Stimulated activated CD8-positive, alpha-beta memory T cell treated with anti-CD3 and anti-CD28 coated beads, Interleukin-12 subunit alpha, Interleukin-12 subunit beta, amount 100 ng/mL, for 4 hours (primary cell): ENCODE measurements around the gene MLH3.

Experiments used
- DNase-seq: peaks from one replicate; pipeline ENCODE4 v3.0.0-alpha.2; 2020; ENCODE audit warnings: low read depth

The MLH3 gene

DNA sequence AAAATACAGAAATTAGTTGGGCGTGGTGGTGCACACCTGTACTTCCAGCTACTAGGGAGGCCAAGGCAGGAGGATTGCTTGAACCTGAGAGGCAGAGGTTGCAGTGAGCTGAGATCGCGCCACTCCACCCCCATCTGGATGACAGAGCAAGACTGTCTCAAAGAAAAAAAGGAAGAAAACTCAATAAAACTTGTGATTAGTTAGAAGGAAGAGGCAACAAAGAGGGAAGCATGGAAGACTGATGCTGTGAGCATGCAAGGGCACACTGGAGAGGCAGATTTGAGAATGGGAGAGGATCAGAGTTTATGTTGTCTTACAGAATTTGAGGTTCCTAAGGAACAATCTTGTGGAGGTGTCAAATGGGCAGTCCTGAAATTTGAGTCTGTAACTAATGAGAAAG lies 15.4 kb upstream of the MLH3 start:
- DNase-seq, result no peak

DNA sequence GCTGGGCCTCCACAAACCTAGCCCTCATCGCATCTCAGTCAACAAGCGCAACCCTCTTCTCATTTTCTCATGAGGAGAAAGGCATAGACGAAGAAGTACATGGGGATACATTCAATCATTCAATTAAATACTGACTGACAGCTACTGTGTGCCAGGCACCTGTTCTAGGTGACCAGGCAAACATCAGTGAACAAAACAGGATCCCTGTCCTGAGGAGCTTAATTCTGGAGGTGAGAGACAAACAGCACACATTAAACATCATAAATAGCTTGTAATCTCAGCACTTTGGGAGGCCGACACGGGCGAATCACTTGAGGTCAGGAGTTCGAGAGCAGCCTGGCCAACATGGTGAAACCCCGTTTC lies 12.9 kb upstream of the MLH3 start:
- no peak for DNase-seq

DNA sequence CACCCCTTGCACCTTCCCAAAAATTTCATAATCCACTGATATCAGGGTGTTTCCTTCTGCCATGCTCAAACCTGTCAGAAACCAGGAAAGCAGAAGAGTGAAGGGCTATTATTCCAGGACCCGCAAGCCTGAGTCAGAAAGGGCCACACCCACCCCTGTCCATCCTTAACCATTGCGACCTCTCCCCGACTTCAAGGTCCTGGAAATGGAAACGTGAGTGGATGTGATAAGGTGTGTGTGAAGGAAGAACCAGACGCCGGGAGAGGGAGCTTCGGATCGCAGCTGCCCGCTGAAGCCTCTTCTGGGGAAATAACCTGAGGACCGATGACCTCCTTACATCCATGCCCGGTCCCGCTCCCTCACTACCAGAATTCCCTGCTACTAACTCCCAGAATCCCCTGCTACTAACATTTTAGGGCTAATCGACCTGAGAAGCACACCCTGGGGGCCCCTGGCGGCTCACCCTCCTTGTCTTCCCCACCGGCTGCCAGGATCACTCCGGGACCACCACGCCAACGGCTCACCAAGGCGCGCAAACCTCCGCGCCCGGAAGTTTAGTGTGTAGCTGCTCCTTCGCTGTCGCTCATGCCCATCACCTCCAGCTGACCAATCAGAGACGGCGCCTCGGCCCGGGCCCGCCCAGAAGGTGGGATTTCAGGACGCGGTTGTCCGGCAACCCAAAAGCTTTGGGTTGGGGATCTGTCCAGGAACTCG lies 12.4 kb upstream of the MLH3 start, which contains the start of gene ACYP1:
TSS of gene ACYP1 (minus strand) at position 534 of the 714 bp plus-strand sequence. CDS start at position 63, 471 bp downstream.
- DNase-seq, result peak; percentile 79

DNA sequence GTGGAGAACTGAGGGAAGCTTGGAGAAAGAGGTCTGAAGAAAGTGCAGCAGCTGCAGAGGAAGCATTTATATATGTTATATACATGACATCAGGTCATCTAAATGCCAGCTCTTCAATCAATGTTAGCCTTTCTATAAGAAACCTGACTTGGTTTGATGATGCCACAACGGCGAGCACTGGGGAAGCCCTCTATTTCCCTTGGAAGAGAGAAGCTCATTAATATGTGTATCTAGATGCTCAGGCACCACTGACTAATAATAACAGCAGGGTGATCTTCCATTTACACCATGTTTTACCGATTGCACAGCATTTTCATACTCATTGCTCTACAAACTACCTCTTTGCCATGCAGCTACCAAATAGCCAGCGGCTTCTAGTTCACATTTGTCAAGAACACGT lies 11.7 kb upstream of the MLH3 start:
- no peak for DNase-seq

GRCh38 chr14:75060420-75060819 lies 9.2 kb upstream of the MLH3 start:
- no peak for DNase-seq

DNA sequence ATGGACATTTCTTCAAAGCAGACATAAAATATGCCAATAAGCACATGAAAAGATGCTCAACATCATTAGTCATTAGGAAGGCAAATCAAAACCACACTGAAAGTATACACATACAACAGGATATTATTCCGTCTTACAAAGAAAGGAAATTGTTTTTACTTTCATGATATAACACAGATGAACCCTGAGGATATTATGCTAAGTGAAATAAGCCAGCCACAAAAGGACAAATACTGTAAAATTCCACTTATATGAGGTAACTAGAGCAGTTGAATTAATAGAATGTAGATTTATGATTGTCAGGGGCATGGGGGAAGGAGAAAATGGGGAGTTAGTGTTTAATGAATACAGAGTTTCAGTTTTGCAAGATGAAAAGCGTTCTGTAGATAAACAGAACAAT lies 8.4 kb upstream of the MLH3 start:
- DNase-seq, result no peak

- DNase-seq, result no peak
These were observed 3.2 kb upstream of the MLH3 start for GRCh38 chr14:75054421-75054820.

DNA sequence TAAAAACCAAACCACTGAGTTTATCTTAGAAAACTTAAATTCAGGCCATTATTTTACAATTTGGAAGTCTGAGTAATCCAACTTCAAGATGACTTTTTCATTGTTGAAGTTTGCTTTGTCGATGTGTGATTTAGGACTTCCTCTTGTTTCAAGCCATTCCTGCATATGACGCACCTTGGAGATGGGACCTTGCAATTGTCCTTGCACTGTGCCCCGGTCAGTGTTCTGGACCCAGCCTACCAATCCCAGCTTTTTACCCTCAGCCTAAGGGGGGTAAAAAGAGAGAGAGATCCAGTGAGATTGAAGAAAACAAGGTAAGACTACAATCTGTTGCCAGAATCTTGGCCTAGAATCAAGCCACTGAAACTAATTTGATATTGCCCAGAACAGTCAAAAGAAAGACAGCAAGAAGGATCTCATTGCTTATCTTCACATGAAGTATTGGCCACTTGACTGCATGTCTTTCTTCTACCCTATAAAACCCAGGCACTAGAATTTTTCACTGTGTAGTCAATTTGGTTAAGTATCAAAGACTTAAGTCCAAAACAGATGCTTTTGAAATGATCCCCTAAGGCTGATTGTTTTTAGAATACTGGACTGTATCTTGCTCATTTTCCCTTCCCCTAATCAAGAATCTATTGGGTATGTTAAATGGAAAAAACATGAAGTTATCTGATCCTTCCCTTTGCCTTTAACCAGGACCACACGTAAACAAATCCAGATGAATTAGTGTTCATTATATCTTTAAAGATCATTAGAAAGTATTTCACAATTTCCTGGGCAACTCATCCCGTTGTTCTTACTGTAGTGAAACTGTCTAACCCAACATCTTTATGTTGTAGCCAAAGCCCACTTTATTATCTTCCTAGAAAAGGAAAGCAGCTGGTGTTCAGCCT lies 2.4 kb upstream of the MLH3 start:
- no peak for DNase-seq

DNA sequence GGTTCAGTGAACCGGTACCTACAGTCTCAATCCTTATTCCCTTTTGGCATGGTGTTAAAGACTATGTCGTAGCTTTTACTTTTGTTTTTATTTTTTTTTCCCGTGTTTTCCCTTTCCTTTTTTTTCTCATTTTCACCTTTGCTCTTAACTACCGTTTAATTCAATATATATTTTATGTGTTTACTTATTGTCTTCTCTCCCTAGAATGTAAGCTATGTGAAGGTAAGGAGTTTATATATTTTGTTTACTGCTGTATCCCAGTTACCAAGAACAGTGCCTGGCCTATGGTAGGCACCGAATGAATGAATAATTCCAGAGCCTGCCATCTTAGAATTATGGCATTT lies 261 bp upstream of the MLH3 start:
- no peak for DNase-seq

DNA sequence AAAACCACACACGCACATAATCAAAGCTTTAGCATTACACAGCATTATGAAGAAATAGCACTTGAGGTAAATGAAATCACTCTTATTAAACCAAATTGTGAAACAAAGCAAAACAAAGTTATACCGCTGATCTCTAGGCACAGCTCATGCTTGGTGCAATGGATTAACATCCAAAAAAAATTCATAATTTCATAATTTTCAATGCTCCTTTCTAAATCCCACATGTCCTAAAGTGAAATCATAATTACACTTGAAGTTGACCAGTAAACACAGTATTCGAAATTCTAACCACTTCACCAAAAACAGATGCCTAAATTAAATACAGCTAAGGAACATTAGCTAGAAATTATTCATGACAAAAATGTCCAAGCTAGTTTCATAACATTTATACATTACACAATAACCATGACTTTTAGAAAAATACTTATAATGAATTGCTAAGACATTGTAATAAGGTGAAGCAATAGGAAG lies 1.5 kb downstream of the MLH3 start:
- no peak for DNase-seq

DNA sequence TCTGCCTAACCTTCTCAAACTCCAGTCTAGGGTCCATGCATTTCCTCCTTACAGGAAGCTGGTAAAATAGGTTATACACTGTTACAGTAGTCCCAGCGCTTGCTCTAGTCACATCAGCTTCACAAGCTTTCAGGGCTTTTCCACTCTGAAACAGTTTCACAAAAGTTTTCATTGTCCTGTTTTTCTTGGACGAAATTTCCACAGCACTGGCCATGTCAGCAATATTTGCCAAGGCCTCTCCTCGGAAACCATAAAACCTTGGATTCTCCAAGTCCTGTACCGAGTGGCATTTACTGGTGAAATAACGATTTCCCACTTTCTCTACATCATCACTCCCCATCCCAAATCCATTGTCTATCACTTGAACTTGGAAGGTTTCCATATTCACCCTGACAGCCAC lies 2.1 kb downstream of the MLH3 start:
- no peak for DNase-seq

GRCh38 chr14:75048101-75048500 lies 3.2 kb downstream of the MLH3 start:
- no peak for DNase-seq

DNA sequence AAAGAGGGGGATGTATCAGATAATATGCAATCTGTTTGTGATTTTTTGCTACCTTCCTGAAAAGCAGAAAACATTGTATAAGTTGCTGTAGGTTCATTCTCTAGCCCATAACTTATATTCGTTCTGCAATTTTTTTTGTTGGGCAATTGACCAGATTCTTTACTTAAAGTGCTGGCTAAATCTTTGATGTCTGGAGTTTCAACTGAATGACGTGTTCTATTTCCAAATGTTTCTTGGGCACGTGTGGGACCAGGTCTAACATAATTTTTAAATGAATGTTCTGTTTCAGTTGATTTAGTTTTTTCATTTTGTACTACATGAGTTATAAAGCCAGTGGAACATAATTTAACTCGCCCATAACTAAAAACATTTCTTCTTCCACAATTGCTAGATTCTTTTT lies 3.8 kb downstream of the MLH3 start:
- no peak for DNase-seq

GRCh38 chr14:75046899-75047298 lies 4.4 kb downstream of the MLH3 start:
- no peak for DNase-seq

DNA sequence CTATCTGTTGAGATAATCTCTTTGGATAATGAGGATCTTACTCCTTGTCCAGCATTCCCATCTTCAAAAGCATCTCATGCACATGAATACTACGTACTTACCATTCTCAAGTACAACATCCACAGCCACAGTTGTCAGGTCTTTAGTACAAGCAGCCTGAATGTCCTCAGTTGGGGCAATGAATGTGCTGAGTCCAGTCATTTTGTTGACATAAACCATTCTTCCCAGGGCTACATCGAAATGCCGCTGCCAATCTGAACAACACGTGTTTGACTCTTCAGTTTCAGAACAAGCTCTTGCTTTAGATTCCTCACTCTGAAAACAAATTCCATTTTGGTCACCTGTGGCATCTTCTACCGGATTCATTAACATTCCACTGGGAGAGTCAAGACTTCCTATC lies 5.0 kb downstream of the MLH3 start:
- DNase-seq, result no peak

DNA sequence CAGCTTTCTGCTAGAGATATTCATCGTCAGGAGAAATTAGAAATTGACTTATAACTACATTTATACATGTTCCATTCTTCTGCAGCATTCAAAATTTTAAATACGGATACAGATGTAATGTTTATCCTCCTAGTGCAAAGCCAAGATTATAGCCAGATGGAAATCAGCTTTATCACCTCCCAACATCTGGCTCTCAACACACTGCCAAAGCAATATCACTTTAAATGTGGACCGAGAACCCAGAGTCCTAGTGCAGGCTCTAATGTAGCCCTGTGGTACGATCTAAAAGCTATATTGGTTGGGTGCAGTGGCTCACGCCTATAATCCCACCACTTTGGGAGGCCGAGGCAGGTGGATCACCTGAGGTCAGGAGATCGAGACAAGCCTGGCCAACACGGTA lies 6.5 kb downstream of the MLH3 start:
- no peak for DNase-seq

DNA sequence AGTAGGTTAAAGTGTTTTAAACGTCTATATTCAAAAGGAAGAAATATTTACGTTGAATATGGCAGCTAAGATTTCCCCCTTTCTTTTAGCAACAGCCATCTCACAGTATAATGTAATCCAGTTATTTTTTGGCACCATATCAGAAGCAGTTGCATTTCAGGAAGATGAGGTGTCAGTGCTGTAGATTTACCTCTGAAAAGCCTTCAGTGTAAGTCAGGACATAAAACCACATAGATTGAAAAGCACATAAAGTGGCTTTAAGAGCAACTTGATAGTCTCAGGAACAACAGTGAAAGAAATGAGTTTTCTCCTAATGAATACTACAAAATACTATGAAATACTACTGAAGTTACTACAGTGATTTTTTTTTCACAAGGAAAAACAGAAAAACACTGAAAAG lies 6.9 kb downstream of the MLH3 start:
- no peak for DNase-seq

DNA sequence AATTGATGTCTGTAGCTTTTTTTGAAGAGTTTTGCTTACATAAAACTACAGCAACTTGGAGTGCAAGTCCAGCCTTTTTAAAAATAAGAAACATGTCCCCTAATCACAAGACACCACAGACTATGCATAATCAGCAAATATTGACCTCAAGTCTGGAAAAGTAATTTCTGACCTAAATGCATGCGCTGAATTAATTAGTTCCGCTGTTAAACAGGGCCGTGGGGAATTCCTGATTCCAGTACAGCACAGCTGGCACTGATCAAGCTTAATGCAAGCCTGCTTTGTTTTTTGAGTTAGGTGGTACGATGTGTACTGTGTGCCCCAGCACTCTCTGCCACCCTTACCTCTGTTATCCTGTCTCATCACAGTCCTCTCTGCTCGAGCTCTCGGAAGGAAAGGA lies 9.2 kb downstream of the MLH3 start:
- no peak for DNase-seq

DNA sequence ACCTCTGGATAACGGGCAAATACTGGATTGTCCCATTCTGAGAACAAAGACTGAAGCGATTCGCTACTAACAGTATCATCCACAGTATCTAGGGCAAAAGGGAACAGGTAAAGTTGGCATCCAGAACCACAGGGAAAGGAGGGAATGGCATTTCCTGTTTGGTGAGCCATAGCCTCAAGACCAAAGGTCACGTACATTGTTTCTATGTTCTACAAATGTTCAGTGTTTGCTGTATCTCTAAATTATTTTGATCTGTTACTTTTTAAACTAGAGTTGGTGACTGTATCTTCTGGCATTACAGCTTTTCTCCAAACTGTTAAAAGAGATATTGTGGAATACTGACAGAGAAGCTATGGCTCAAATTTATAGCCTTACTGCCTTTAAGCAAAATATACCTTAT lies 9.7 kb downstream of the MLH3 start:
- DNase-seq, result no peak

DNA sequence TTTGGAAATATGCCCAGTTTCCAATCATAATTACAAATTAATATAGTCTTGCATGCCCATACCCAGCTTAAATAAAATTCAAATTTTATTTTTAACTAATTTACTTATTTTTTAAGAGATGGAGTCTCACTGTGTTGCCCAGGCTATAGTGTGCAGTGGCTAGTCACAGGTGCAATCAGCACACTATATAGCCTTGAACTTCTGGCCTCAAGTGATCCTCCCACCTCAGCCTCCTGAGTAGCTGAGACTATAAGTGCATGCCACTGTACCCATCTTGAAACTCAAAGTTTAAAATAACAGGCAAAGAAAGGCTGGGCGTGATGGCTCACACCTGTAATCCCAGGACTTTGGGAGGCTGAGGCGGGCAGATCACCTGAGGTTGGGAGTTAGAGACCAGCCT lies 10.3 kb downstream of the MLH3 start:
- DNase-seq, result no peak

DNA sequence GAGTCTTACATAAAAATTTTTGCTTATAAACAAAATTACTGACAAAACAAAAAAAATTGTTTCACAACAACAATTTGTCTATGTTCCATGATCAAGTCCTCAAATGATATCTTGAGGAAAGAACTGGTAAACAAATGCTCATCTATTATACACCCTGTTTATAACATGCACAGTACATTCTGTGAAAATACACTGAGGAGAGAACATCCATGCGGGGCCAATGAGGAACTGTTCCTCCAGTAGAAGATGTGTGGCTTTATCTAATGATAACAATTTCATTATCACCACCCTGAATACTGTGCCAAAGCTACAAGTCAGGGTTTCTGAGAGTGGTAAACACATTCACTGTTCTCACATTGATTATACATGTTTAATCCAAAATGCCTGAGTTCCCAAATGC lies 10.8 kb downstream of the MLH3 start:
- no peak for DNase-seq

GRCh38 chr14:75032939-75033338 lies 18.3 kb downstream of the MLH3 start:
- no peak for DNase-seq

DNA sequence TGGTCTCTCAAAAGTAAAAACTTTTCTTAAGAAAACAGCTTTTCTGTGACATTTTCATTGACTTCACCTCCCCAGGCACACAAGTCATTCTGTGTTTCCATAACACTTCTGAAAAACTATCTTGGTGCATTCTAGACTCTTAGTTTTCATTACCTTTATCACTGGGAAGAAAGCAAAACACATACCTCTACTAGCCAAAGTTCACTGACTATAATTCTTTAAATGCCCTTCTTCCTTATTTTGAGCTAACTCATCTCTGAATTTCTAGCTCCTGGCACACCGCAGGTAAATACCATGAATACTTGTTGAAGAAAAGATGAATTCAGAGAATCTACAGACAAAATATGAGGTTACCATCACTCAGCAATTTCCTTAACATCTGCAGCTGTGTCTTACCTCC lies 21.1 kb downstream of the MLH3 start:
- DNase-seq, result no peak

- no peak for DNase-seq
These were observed 25.4 kb downstream of the MLH3 start for GRCh38 chr14:75025876-75026275.
